Measurements from ENCODE around the gene LRRC27.

LRRC27 gene

GRCh38 chr10:132421847-132422751, 90.1 kb downstream of the LRRC27 start:
- TF ChIP-seq CTCF (conservative IDR thresholded peaks at IDR 0.05; ENCODE audit: low read depth, low read length): no peak
- no peak overlapping the region for H3K4me3 ChIP-seq (ENCODE audit: low read depth, low read length)
- DNase-seq (ENCODE audit: low read depth): peak; percentile 37

DNA sequence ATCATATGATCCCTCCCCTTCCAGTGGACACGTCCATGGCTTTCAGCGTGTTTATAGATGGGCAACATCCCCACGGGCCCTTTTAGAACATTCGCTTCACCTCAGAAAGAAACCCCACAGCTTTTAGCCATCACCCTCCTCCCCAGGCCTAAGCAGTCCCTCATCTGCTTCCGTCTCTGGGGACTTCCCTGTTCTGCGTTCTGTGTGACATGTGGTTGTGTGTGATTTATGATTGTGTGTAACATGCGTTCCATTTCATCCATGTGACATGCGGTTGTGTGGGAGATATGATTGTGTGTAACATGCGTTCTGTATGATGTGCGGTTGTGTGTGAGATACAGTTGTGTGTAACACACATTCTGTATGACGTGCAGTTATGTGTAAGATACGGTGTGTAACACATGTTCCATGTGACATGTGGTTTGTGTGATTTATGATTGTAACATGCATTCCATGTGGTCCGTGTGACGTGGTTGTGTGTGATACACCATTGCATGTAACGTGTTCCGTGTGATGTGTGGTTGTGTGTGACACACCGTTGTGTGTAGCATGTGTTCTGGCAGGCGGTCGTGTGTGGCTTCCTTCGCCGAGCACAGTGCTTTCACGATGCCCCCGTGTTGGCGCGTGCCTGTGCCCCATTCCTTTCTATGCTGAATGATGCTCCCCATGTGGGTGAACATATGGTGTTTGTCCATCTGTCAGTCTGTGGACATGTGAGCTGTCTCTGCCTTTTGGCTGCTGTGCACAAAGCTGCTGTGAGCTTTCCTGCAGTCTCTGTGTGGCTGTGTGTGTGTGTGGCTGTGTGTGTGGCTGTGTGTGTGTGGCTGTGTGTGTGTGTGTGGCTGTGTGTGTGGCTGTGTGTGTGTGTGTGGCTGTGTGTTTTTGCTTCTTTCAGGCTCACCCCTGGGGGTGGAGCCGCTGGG, 91.2 kb downstream of the LRRC27 start:
- DNase-seq (ENCODE audit: low read depth): peak; percentile 42
- no peak for TF ChIP-seq CTCF (conservative IDR thresholded peaks at IDR 0.05; ENCODE audit: low read depth, low read length)
- H3K4me3 ChIP-seq (ENCODE audit: low read depth, low read length): no peak overlapping the region

DNA sequence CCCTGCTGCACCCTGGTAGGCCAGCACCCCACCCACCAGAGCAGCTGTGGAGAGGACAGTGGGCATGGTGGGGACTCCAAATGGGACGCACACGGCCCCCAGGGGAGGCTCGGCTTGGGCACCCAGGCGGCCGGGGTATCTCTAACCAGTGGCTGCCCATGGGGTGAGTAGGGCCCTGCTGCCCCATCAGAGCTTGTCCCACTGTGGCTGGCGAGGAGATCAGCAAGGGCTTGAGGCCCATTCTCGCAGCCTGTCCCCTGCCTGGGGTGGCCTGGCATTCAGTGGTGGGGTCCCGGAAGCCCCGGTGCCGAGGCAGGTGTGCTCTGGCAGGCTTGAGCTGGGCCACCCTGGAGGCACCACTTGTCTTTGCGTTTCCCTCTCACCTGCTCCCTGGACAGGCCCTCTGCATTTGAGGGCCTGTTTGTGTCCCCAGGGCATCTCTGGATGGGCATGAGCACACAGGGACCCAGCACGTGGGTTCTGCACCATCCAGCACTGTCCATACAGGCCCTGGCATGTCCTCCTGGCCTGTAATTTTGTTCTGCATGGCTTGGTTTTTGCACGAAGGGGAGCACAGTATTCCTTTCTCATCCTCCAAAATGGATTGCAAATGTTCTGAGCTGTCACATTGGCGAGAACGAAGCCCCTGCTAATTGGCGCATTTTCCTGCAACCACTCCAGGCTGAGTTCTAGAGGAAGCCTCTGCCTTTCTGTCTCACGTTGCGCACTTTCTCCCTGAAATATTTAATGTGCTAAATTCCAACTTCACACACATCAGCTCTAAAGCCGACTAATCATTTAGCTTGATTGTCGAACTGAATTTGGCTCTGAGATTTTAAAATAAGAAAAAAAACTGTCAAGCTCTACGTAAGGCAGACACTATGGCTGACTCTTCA, 92.2 kb downstream of the LRRC27 start:
- H3K4me3 ChIP-seq (ENCODE audit: low read depth, low read length): no peak overlapping the region
- no peak for DNase-seq (ENCODE audit: low read depth)
- TF ChIP-seq CTCF (conservative IDR thresholded peaks at IDR 0.05; ENCODE audit: low read depth, low read length): no peak

GRCh38 chr10:132425029-132425756, 93.2 kb downstream of the LRRC27 start:
- DNase-seq (ENCODE audit: low read depth): no peak
- no peak for TF ChIP-seq CTCF (conservative IDR thresholded peaks at IDR 0.05; ENCODE audit: low read depth, low read length)
- no peak overlapping the region for H3K4me3 ChIP-seq (ENCODE audit: low read depth, low read length)

DNA sequence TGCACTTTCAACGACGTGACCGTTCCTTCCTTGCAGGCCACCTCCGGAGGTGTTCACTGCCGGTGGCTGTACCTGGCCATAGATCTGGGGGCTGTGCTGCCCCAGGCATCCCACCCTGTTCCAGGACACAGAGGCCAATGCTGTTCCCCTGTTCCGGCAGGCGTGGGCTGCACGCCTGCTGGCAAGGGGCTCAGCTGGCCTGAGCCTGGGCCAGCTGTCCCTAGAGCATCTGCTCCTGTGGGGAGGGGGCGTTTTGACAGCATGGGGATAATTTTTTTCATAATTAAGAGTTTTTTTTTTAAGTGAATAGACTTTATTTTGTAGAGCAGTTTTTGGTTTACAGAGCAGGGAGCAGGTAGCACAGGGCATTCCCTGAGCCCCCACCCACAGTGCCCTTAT, 93.8 kb downstream of the LRRC27 start:
- H3K4me3 ChIP-seq (ENCODE audit: low read depth, low read length): no peak overlapping the region
- no peak for TF ChIP-seq CTCF (conservative IDR thresholded peaks at IDR 0.05; ENCODE audit: low read depth, low read length)
- DNase-seq (ENCODE audit: low read depth): no peak

All from choroid plexus epithelial cell (primary cell).